Gastroesophageal sphincter (tissue), 4 donors: ENCODE measurements around the gene PLA2G2F. TPM values are rescaled to one million over a fixed set of nuclear protein-coding genes. Genes with fewer than 3 reads are reported as not detected.
A peak's percentile ranks its signal among the peaks of the same experiment; 100 is the strongest.

Experiments used
- ATAC-seq: fragments of 150-250 bp; one replicate; pipeline ENCODE4 v1.9.1; 2016; ENCODE audit warnings: mild to moderate bottlenecking, moderate library complexity
- H3K27ac ChIP-seq, 4 donors: fragments of 200-600 bp; sonication (generic) in 3 of 4; 1 replicate in 3 of 4; 2 replicates in 1 of 4; pipeline ENCODE4 v1.5.1; 2016 to 2019
- H3K27me3 ChIP-seq: fragments of 200-600 bp; sonication (generic); one replicate; pipeline ENCODE4 v1.5.1; 2019
- H3K36me3 ChIP-seq, 2 donors: fragments of 200-600 bp; sonication (generic); one replicate each; pipeline ENCODE4 v1.5.1; 2019; ENCODE audit warnings: control low read depth in 1 of 2
- H3K4me1 ChIP-seq, 3 donors: fragments of 200-600 bp; sonication (generic); 1 replicate in 2 of 3; 2 replicates in 1 of 3; pipeline ENCODE4 v1.5.1; 2016 to 2019; ENCODE audit warnings: control low read depth in 2 of 3
- H3K4me3 ChIP-seq, 2 donors: fragments of 200-600 bp; sonication (generic); one replicate each; pipeline ENCODE4 v1.5.1; 2019; ENCODE audit warnings: mild to moderate bottlenecking in 1 of 2, moderate library complexity in 1 of 2
- H3K9me3 ChIP-seq, 3 donors: fragments of 200-600 bp; sonication (generic); one replicate each; pipeline ENCODE4 v1.5.1; 2017 to 2019; ENCODE audit warnings: control low read depth in 2 of 3
- EP300 ChIP-seq: sonication (generic); formaldehyde crosslinking; IDR thresholded peaks from one replicate; pipeline ENCODE4 v1.6.1; 2017; ENCODE audit warnings: antibody characterized with exemption, mild to moderate bottlenecking
- POLR2A ChIP-seq, 2 donors: fragments of 450-650 bp; IDR thresholded peaks; one replicate each; pipeline ENCODE4 v1.6.1; 2017; ENCODE audit warnings: antibody characterized with exemption in 2 of 2, mild to moderate bottlenecking in 2 of 2, moderate library complexity in 1 of 2
- POLR2AphosphoS5 ChIP-seq: sonication (generic); formaldehyde crosslinking; IDR thresholded peaks from one replicate; pipeline ENCODE4 v1.6.1; 2017; ENCODE audit warnings: antibody characterized with exemption
- WGBS, 2 donors: methylation state at CpG; one replicate each; pipeline ENCODE4 v1.1.5; 2018; ENCODE audit warnings: low coverage in 1 of 2; 5-methylcytosine and 5-hydroxymethylcytosine counted together
- total RNA-seq, 4 donors: library from RNA; depleted of rRNA; stranded (reverse); fragments of >200 nt; gene quantifications; one replicate each; pipeline ENCODE4 v1.1.0, GENCODE V29; 2016
- TF ChIP-seq, protein P1 (sequence below), 4 experiments: fragments of 200-600 bp in 2 of 4; fragments of 450-650 bp in 2 of 4; sonication (generic) in 1 of 4; IDR thresholded peaks; one replicate each; pipeline ENCODE4 v1.5.1; 2017 to 2019; ENCODE audit warnings: antibody characterized with exemption in 4 of 4, mild to moderate bottlenecking in 2 of 4, moderate library complexity in 2 of 4

PLA2G2F gene
- total RNA-seq, 4 donors from 2014 or later = not detected

DNA sequence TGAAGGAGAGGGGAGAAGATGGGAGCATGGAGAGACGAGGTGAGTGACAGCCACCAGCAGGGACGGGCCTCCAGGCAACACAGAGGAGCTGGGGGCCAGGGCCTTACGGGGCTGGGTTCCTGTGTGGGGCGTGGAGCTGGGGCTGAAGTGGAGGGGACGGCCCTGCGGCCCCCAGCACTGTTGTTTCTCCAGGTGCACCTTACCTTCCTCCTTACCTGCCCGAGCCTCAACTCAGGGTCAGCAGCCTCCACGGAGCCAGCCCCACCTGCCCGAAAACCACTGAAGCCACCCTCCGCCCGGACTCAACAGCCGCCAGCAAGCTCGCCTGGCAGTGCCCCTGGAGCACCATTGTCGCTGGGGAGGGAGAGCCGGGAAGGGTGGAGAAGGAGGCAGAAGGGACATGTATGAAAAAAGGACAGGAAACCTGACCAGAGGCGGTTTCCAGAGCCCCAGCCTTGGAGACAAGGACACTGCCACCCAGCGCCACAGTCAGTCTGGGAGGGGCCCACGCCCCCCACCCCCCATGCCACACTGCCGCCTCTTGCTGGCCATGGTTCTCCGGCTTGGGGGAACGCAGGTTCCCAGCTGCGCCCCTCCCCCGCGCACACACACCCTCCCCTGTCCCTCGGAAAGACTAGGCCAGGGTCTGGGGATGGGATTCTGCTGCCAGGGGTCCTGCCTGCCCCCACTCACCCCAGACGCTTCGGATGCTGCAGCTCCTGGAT is 10.6 kb downstream of the PLA2G2F start:
- Histone ChIP-seq H3K4me1 (peaks cover 0 to 16% (median 10%) of the 10 kb centered on the region in 3 donors), H3K36me3 (no peaks in the 10 kb centered on the region), H3K9me3 (no peaks in the 10 kb centered on the region), H3K27me3 (no peaks in the 10 kb centered on the region), H3K4me3 (no peak overlapping the region), H3K27ac (no peak overlapping the region)
- 77 to 92% methylated on average over 6 to 8 of the region's 27 CpGs for WGBS, 2 donors
- no peak for ATAC-seq
- TF ChIP-seq, protein P1, sequence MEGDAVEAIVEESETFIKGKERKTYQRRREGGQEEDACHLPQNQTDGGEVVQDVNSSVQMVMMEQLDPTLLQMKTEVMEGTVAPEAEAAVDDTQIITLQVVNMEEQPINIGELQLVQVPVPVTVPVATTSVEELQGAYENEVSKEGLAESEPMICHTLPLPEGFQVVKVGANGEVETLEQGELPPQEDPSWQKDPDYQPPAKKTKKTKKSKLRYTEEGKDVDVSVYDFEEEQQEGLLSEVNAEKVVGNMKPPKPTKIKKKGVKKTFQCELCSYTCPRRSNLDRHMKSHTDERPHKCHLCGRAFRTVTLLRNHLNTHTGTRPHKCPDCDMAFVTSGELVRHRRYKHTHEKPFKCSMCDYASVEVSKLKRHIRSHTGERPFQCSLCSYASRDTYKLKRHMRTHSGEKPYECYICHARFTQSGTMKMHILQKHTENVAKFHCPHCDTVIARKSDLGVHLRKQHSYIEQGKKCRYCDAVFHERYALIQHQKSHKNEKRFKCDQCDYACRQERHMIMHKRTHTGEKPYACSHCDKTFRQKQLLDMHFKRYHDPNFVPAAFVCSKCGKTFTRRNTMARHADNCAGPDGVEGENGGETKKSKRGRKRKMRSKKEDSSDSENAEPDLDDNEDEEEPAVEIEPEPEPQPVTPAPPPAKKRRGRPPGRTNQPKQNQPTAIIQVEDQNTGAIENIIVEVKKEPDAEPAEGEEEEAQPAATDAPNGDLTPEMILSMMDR (IDR thresholded peaks at IDR 0.05) = no peak
- TF ChIP-seq POLR2AphosphoS5 = no peak
- TF ChIP-seq EP300 = no peak
- TF ChIP-seq POLR2A (IDR thresholded peaks at IDR 0.05) = no peak

DNA sequence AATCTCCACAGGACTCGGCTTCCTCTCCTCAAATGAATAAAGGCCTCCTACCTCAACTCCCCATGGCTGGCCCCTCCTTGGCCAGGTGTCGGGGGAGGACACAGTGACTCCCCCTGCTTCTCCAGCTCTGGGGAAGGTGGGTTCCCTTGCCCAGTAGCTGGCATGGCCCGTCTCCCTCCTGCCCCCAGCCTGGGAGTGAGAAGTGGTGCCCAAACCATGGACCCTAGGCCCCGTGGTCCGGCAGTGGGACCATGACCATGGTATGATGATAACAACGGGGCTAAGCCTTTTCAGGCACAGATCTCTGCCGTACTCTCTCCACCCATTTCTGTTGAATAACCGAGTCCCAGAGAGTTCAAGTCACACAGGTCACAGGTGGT is 11.2 kb downstream of the PLA2G2F start:
- Histone ChIP-seq H3K4me1 (peaks cover 0 to 16% (median 10%) of the 10 kb centered on the region in 3 donors), H3K4me3 (no peak overlapping the region), H3K27me3 (no peaks in the 10 kb centered on the region), H3K9me3 (no peaks in the 10 kb centered on the region), H3K36me3 (no peaks in the 10 kb centered on the region), H3K27ac (no peak overlapping the region)
- no peak for ATAC-seq
- TF ChIP-seq POLR2AphosphoS5 (no peak), POLR2A (IDR thresholded peaks at IDR 0.05) (no peak), EP300 (no peak)
- TF ChIP-seq, protein P1 (IDR thresholded peaks at IDR 0.05) = no peak
- whole genome bisulfite sequencing, 2 donors = 73 to 81% methylated on average over 3 to 4 of the region's 8 CpGs

DNA sequence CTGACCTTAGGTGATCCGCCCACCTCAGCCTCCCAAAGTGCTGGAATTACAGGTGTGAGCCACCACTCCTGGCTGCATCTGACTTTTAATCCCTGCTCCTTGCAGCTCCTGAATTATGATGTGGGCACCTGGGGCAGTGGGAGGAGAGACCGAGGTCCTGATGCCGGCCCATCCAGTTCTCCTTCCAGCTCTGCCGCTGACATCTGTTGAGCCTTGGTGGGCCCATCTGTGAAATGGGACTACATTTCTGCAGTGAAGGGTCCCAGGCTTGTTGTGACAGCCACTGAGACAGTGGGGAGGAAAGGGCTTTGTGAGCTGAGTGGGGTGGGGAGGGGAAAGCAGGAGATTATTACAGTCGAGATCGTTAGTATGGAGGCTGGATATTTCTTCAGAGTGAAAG is 11.8 kb downstream of the PLA2G2F start:
- Histone ChIP-seq H3K27me3 (no peaks in the 10 kb centered on the region), H3K36me3 (no peaks in the 10 kb centered on the region), H3K9me3 (no peaks in the 10 kb centered on the region), H3K4me1 (peaks cover 0 to 16% (median 10%) of the 10 kb centered on the region in 3 donors), H3K4me3 (no peak overlapping the region), H3K27ac (no peak overlapping the region)
- TF ChIP-seq POLR2AphosphoS5 = no peak
- no peak for TF ChIP-seq EP300
- no peak for TF ChIP-seq POLR2A (IDR thresholded peaks at IDR 0.05)
- TF ChIP-seq, protein P1 (IDR thresholded peaks at IDR 0.05) = no peak
- ATAC-seq = no peak
- WGBS, 2 donors = 60% methylated on average over 3 of the region's 6 CpGs; no CpG with 5 or more reads in 1 of the 2 donors

DNA sequence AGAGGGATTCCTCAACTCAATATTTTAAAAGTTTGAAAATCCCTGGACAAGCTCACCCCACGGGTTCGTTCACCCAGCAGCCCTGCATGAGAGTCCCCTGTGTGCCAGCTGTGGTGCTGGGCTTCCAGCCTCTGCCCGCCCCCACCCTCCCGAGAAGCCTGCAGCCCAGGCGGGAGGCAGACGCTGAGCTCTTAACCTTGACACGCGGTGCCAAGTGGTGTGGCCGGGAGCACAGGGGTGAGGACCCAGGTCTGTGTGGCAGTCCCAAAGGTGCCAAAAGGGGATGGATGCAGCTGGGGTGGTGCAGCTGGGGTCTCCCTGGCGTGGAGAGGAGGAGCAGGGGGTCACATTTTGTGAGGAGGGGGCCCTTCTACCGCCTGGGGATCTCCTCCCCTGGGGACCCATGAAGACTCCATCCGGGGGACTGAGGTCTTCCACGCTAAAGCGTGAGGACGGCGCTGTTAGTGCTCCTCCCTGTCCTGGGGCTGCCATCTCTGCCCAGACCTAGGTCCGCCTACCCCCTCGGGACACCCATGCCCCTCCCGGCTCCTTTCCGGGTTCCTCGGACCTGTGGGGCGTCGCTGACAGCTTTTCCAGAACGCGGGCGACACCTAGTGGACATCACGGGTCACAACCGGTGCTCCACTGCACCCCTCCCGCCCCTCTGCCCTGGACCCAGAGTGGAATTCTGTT is 12.9 kb downstream of the PLA2G2F start:
- Histone ChIP-seq H3K36me3 (no peaks in the 10 kb centered on the region), H3K9me3 (no peaks in the 10 kb centered on the region), H3K27ac (peak overlapping the region in 2 of 4 donors; percentile 17 to 39), H3K4me1 (peaks cover 0 to 16% (median 10%) of the 10 kb centered on the region in 3 donors), H3K27me3 (no peaks in the 10 kb centered on the region), H3K4me3 (peak overlapping the region in 1 of 2 donors; percentile 52)
- WGBS, 2 donors = no CpG with 5 or more reads among the region's 29 CpGs
- TF ChIP-seq, protein P1 (IDR thresholded peaks at IDR 0.05) = peak in 3 of 4 experiments; percentile 94 to 98 (median 96)
- TF ChIP-seq POLR2A (IDR thresholded peaks at IDR 0.05) (no peak), POLR2AphosphoS5 (peak; percentile 12), EP300 (no peak)
- ATAC-seq = peak; percentile 90

DNA sequence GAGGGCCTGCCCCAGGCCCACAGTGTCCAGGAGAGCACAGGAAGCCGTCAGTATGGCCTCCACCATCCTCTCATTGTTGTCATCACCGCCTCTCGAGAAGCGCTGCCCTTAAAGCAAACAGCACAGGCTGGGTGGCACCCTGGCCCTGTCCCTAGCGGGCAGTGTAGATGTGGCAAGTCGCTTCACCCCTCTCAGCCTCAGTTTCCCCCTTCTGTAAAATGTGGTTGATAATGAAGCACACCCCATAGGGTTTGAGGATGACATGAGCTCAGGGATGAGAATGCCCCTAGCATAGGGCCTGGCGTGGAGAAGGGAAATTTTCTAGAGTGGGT is 13.4 kb downstream of the PLA2G2F start:
- TF ChIP-seq POLR2AphosphoS5 (no peak), EP300 (no peak)
- no peaks in the 10 kb centered on the region for H3K36me3 ChIP-seq

More for the DNA sequence above, 13.4 kb downstream of the PLA2G2F start:
- Histone ChIP-seq H3K4me1 (peaks cover 0 to 16% (median 10%) of the 10 kb centered on the region in 3 donors), H3K4me3 (peak overlapping the region in 1 of 2 donors; percentile 52), H3K9me3 (no peaks in the 10 kb centered on the region), H3K27ac (peak overlapping the region in 2 of 4 donors; percentile 17 to 39), H3K27me3 (no peaks in the 10 kb centered on the region)
- ATAC-seq = no peak
- 8 to 60% methylated on average over 1 to 2 of the region's 7 CpGs for WGBS, 2 donors
